CD1c-positive myeloid dendritic cell (primary cell): ENCODE measurements around the gene NOTCH2.

Experiments
- DNase-seq: peaks from one replicate; pipeline ENCODE4 v3.0.0-alpha.2; 2016; ENCODE audit errors: extremely low spot score

NOTCH2 gene

DNA sequence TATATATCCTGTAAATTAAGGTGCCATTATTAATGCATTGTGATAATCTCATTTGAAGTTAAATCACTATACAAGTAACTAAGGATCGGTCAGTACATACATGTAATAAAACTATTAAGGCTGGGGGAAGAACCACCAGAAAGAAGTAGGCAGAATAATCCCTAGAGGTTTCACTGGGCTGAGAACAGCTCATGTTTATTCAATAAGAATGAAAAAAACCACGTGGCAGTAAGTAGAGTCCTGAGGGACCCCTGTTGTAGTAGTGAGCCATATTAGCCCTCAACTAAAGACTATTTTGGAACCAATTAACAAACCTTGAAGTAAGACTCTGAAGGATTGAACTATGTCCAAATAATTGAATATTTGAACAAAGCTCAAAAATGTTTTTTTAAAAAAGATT lies 126.2 kb downstream of the NOTCH2 start:
- DNase-seq = no peak

DNA sequence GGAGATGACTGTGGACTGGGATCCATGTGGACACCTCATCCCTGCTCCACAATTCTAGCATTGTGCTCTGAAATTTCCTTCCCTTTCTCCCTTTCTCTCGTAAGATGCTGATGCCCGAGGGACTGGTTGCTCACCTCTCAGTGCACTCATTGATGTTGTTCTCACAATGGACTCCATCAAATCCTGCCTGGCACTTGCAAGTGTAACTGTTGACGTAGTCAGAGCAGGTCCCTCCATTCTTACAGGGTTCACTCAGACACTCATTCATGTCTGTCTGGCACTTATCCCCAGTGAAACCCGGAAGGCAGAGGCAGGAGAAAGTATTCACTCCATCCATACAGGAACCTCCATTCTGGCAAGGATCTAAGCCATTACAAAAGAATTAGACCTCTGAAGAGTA lies 128.1 kb downstream of the NOTCH2 start:
- no peak for DNase-seq

DNA sequence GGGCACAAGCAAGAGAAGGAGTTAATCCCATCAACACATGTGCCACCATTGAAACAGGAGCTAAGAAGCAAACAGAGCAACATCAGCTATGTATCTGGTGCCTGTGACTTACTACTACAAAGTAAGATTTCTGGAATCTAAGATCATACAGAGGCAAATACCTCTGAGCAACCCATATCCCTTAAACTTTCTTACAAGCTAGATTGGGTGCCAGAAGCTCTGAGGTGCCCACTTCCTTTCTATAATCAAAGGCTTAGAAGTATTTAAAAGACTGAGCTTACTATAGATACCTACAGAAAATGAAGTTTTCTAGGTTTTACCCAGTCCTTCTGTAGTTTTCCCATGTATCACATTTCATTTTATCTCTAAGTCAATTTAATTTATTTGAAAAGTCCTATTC lies 128.8 kb downstream of the NOTCH2 start:
- no peak for DNase-seq

DNA sequence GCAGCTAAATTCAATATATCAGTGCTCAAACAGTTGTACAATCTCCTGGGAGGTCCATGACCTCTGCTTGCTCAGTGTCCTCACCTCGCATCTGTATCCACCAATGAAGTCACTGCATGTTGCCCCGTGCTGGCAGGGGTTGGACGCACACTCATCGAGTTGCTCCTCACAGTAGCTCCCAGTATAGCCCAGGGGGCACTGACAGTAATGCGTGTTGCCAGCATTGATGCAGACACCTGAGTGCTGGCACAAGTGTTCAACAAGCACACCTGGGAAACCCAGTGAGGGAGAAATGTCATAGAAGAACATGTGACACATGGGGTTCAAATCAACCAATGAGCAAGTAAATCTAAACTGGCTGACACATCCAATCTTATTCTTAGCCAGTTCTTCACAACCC lies 132.3 kb downstream of the NOTCH2 start:
- DNase-seq = no peak

DNA sequence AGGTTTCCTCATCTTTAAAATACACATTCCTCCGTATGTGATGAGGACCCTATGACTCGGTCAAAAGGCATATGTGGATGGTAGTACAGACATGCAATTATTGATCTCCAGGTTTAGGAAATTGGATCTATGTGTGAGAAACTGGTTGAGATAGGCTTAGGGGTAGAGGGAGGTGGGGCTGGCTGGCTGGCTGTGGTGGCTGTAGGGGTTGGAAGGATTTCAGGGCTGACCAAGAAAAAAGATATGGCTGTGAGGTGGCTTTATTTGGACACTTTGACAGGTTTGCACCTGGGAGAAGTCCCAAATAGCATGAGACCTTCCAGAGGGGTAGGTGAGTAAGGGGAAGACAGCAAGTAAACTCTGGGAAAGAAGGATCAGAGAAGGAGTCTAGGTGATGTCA lies 133.5 kb downstream of the NOTCH2 start:
- no peak for DNase-seq

DNA sequence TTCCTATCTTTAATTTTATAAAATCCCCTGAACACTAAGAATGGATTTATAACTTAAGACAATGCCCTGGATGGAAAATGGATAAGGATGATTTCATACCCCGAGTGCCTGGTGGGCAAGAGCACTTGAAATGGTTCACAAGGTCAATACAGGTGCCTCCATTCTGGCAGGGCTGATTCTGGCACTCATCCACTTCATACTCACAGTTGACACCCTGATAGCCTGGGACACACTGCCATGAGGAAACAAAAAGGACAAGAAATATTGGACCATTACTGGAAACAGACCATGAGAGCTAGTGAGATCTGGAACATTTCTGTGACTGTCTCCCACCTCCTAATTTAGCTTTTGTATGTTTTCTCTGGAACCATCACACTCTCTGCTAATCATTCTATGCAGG lies 134.1 kb downstream of the NOTCH2 start:
- DNase-seq = no peak

DNA sequence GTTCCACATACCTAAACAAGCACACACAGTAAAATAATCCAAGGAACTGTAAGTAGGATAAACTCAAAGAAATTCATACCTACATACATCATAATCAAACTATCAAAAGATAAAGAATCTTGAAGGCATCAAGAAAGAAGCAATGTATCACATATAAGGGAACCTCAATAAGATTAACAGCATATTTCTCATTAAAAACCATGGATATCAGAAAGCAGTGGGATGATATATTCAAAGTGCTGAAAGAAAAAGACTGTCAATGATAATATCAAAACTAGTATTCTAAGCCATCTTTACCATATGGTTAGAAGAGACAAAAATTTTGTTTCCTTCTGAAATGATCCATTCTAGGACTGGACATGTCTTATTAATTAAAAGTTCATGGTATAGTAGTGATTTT lies 136.1 kb downstream of the NOTCH2 start:
- DNase-seq = no peak

DNA sequence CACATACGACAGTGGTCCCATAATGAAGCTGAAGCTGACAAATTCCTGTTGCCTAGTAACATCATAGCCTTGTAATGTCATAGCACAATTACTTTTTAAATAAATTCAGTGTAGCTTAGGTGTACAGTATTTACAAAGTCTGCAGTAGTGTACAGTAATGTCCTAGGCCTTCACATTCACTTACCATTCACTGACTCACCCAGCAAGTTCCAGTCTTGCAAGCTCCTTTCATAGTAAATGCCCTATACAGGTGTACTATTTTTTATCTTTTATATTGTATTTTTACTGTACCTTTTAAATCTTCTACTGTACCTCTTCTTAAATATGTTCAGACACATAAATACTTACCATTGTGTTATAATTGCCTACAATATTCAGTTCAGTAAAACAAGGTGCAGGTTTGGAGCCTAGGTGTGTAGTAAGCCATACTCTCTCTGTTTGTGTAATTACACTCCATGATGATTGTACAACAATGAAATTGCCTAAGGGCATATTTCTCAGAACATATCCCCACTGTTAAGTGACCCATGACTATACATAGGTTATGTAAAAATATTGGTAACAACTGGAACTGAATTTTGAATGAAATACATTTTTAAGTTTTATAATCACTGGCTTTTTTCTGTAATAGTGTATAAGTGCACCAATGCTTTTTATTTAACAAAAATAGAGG lies 139.7 kb downstream of the NOTCH2 start:
- no peak for DNase-seq

DNA sequence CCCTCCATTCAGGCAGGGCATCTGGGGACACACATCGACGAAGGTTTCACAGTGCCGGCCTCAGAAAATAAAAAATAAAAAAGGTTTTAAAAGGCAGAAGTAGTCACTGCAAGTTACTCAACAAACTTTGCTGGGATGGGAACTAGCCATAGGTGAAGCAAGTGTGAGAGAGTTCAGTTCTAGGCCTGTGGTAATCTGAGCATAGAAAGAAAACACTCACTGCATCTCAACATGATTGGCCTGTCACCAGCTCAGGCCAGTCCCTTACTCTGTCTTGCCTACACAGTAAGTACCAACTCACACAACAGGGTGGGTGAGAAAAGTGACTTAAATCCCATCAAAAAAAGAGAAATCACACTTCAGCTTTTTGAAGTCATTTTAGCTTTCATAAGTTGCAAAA lies 142.9 kb downstream of the NOTCH2 start:
- DNase-seq = no peak

DNA sequence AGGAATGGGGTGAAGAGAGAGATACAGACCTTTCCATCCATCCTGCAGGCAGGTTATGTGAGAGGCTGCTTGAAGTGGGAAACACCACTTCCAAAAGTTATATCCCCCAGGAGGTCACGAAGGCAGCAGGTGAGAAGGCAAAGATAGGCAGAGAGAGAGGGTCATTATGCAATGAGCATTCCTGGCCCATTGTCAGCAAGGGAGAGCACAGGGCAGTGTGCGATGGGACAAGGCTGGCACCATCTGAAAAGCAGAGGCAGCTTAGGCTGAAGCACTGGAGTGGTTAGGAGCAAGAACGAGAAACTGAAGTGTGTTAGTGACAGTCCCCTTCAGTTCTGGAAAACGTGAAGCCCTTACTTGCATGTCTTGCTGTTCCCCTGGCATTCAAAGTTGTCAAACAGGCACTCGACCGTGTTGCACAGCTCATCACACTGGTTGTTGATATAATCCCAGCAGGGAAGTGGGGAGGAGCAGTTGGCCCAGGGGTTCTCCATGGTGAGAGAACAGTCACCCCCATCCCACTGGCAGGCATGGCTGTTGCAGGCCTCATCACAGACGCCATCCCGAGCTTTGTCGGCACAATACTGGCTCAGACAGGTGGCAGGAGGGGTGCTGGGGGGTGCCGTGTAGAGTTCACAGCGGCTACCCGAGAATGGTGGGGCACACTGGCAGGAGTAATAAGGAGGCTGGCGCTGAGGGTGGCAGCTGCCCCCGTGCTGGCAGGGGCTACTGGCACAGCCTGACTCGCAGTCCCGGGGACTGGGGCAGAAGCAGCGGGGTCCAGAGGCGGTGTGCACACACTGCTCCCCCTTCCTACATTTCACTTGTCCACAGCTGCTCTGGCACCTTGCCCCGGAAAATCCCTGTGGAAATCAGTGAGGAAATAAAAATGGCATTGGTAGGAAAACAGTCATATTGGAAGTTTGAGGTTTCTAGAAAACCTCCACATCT lies 144.2 kb downstream of the NOTCH2 start:
- DNase-seq = no peak

DNA sequence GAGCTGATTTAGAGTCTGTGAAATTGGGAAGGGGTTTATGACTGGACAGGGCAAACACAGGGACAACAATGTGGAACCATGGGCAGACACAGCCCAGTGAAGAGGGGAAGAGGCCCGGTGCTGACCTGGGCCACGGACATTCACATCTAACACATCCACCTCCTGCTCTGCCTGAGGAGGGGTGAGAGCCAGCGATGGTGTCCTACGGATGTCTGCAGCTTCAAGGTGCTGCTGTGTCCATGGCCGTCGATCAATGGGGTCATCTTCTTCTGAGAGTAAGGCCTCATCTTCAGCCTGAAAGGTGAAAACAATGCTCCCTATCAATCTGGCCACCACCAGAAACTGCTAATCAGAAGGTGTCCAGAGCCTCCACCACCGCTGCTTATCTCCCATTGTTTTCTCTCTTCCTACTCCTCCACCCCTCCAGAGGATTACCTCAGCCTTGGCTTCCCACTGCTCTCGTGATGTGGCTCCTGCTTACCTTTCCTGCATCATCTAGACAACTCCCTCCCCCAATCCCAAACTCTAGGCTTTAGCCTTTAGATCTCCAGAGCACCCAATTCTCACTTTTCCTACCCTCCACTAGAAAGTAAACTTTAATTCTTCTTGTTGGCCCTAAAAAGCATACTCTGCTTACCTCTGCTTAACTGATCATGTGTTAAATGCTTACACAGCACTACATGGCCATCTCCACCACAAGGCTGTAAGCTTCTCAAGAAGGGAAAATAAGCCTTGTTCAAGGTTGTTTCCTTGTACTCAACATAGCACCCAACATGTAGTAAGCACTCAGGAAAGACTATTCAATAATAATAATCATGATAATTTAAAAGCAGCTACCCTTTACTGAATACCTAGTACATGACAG lies 149.1 kb downstream of the NOTCH2 start:
- DNase-seq = no peak

DNA sequence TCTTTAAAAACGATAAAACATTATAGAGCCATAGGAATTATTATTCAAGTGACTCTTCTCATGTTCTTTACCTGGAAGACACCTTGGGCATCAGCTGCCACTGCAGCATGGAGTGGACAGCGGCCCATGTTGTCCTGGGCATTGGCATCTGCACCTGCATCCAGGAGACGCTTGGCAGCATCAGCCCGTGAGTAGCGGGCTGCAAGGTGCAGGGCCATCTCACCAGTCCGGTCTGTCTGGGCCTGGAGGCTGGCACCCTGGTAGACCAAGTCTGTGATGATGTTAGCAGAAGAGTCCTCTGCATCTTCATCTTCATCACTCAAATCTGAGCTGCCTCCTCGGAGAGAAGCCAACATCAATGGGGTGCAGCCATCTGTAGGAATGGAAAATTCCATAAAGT lies 150.2 kb downstream of the NOTCH2 start:
- no peak for DNase-seq

DNA sequence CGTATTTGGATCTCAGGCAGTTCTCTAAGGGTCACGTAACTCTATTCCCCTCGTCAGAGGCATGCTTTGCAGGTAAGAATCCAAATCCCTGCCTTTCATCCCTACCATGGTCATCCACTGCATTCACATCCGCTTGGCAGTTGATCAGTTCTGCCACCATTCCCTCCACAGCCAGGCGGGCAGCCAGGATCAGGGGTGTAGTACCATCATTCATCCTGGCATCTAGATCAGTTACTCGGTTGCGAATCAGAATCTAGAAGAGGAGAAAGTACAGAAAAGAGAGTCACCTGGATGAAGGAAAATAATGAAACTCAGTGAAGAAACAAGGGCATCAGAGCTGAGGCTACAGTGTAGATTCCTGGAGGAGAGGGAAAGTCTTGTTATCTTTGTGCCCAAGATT lies 151.2 kb downstream of the NOTCH2 start:
- DNase-seq = no peak

DNA sequence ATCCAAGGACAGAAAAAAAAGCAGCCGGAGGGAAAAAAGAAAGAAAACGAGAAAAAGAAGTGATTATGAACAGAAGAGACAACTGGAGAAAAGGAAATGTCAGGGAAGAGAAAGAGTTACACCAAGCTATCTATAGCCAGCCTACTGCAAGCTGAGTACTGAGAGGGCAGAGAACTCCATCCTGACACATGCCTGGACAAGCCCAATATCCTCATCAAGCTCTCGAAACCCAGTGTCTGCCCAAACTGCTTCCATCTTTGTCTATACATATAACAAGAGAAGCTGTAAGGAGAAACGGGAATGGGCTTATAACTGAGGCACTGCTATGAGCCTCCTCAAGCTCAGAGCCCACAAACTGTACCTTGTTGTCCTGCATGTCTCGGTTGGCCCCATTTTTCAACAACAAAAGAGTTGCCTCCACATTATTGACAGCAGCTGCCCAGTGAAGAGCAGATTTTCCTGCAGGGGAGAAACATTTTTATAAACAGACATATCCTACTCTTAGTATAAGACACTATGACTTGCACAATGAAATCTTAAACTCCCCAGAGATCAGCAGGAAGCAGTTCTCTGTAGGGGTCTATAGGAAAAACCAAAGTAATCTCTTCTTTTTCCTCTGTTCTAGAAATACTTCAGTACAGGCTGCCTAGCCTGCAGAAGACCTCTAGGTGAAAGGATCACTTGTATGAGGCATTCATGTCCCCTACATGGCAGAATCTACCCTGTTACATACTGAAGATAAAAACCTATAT lies 152.0 kb downstream of the NOTCH2 start:
- DNase-seq = no peak

DNA sequence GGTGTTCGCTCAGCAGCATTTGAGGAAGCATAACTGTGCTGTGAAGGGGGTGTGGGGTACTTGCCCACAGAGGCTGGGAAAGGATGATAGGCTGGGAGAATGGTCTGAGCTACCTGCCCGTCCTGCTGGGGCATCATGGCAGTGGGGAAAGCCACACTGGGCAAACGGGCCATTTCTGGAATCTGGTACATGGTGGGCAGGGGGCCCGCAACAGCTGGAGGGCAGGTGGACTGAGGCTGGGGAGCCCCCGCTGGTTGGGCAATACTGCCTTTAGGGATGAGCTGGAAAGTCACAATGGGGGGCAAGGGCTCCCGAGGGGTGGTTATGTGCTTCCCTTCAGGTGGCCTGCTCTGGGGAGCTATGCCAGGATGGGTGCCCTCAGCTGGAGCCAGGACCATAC lies 153.9 kb downstream of the NOTCH2 start:
- DNase-seq = no peak

DNA sequence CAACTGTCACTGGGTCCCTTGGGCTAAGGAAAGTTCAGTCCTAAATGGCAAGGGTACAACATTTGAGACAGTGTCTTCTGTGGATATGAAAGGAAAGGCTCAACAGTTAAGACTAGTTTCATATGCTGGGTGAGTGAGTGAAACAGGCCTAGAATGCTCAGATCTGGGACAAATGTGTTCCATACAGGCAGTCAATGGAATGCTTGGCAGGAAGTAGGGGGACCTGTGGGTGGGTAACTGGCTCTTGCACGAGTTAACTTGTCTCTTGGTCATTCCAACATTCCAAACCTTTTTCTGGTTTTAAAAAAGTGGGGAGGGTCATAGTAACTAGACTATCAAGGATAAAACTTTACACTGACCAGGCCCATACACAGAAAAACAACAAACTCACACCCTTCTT lies 155.4 kb downstream of the NOTCH2 start:
- no peak for DNase-seq

DNA sequence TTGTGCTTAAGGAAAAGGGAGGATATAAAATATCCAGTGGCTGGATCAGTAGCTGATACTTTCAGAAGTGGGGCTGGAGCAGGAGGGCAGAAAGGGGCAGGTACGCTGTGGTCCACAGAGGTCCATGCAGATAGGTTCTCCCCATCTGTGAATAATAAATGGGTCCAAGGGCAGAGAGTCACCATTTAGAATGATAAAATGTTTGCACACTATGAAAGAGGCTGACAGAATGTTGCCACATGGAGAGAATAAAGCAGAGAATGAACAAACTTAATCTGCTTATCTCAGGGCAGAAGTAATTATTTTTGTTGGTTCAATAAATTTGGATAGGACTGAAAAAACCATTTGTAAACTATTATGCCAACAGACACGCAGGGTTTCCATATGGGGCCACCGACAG lies 156.5 kb downstream of the NOTCH2 start:
- DNase-seq = no peak

DNA sequence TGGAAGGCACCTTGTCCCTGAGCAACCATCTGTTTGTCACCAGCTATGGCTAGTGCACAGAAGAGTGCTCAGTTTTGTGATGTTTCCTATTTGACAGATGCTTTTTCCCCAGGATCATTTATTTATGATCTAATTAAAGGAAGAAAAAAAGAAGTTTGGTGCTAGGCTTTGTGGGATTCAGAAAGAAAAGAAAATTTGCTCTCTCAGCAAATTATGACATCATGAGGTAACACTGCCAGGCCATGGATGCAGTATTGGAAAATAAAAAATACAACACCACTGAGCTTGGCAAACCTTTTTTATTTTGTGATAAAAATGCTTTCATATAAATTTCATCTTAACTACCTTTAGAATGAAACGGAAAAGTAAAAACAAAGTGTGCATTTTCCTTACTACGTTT lies 157.7 kb downstream of the NOTCH2 start:
- DNase-seq = no peak

DNA sequence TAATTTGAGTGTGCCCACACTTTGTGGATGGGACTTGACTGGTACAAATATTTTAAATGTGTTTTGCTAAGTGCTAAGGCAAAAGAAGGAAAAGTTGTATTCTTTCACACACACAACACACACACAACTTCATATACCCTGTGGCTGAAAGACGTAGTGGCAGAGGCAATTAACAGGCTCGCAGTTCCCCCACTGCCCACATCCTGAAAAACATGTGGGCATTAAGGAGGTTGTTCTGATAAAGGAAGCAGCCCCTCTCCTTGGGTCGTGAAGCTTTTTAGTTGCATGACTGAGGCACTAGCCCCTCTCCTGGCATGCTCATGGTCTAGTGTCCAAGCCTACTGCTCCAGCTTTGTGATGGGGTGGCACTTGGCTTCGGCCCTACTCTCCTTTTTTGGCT lies 158.8 kb downstream of the NOTCH2 start:
- DNase-seq = no peak

DNA sequence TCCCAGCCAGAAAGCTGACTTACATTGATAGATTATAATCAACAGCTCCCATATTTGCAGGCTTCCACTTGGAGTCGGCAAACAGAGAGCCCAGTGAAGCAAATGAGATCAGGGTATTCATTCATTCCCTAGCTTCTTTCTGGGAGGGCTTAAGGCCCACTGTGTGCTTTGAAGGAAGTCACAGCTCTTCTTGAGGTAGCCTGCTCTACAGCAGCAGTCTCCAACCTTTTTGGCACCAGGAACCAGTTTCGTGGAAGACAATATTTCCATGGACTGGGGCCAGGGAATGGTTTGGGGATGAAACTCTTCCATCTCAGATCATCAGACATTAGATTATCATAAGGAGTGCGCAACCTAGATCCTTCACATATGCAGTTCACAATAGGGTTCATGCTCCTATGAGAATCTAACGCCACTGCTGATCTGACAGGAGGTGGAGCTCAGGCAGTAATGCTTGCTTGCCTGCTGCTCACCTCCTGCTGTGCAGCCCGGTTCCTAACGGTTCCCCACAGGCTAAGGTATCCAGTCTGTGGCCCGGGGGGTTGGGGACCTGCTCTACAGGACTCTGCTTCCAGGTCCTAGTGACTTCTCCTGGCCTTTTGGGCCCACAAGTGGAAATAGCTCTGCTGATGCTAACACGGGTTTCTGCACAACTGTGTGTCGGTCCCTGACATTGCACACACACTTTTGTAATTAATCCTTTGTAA lies 159.4 kb downstream of the NOTCH2 start:
- no peak for DNase-seq

DNA sequence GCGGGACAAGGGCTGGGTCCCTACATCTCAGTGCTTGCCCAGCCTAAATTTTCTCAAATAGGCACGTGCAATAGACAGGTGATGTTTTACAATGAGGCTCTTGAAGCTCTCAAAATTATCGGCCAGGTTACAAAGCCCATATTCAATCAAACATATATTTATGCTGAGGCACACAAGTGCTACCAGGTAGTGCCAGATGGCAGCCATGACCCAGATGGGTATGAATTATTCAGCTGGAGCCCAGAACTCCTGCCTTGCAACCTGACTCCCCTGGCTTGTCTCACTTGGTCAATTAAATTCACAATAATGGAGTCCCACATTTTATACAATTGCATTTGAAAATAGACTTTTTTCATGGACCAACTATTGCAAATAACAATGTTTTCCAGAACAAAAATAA lies 160.8 kb downstream of the NOTCH2 start:
- DNase-seq = no peak
